H1 (cell line): ENCODE measurements around the gene TGM2. TPM values are rescaled to one million over a fixed set of nuclear protein-coding genes. Genes with fewer than 3 reads are reported as not detected.

Experiments
- CTCF ChIA-PET: fragments of 300-600 bp; sonication (Branson Sonifier 250); formaldehyde crosslinking; loops from one replicate; lab custom pipeline; 2021; ENCODE audit not compliant: partially characterized antibody; lab: Charles Lee
- POLR2A ChIA-PET: fragments of 300-600 bp; sonication (Branson Sonifier 250); formaldehyde crosslinking; loops from one replicate; lab custom pipeline; 2021; ENCODE audit warnings: inconsistent platforms; ENCODE audit not compliant: partially characterized antibody; lab: Charles Lee
- DNase-seq, 2 experiments: peaks; one replicate each; pipeline versions ENCODE4 v3.0.0 to v3.0.0-alpha.2; 2010 to 2022; ENCODE audit warnings: low spot score in 2 of 2, low read depth in 1 of 2, mixed read lengths in 1 of 2
- FAIRE-seq: peaks from 2 replicates; lab custom pipeline; 2011; peaks lifted over from hg19 to GRCh38; lab: Jason Lieb, UNC
- H2AFZ ChIP-seq: 2 replicates; pipeline ENCODE4 v1.8.1; 2012; ENCODE audit warnings: low read length, inconsistent platforms
- H2AK5ac ChIP-seq: 2 replicates; pipeline ENCODE4 v1.6.1; 2013; ENCODE audit warnings: low read depth, low read length
- H2BK120ac ChIP-seq: replicated peaks from 2 replicates; pipeline ENCODE3; 2013; ENCODE audit warnings: low read depth, low read length, inconsistent platforms
- H2BK12ac ChIP-seq: 2 replicates; pipeline ENCODE4 v1.6.1; 2013; ENCODE audit warnings: low read depth, low read length
- H2BK15ac ChIP-seq: 2 replicates; pipeline ENCODE4 v1.6.1; 2013; ENCODE audit warnings: low read length
- H2BK20ac ChIP-seq: 2 replicates; pipeline ENCODE4 v1.6.1; 2013; ENCODE audit warnings: low read length
- H2BK5ac ChIP-seq: 2 replicates; pipeline ENCODE4 v1.6.1; 2013; ENCODE audit warnings: low read depth, low read length
- H3K14ac ChIP-seq: 2 replicates; pipeline ENCODE4 v1.6.1; 2013; ENCODE audit warnings: inconsistent platforms; ENCODE audit not compliant: insufficient read length
- H3K18ac ChIP-seq: 2 replicates; pipeline ENCODE4 v1.6.1; 2013; ENCODE audit warnings: low read length; ENCODE audit errors: extremely low read depth
- H3K23ac ChIP-seq: 2 replicates; pipeline ENCODE4 v1.6.1; 2013; ENCODE audit warnings: inconsistent platforms; ENCODE audit not compliant: insufficient read length
- H3K23me2 ChIP-seq: 2 replicates; pipeline ENCODE4 v1.6.1; 2013; ENCODE audit warnings: low read depth, low read length
- H3K27ac ChIP-seq: 2 replicates; pipeline ENCODE4 v1.6.1; 2011; ENCODE audit warnings: low read depth, low read length, inconsistent platforms
- H3K27me3 ChIP-seq, 4 experiments: replicated peaks in 1 of 4; 1 replicate in 1 of 4; 2 replicates in 3 of 4; pipeline versions ENCODE4 v1.6.1 to v1.8.1; 2011 to 2013; ENCODE audit warnings: low read length in 3 of 4, mild to moderate bottlenecking in 3 of 4, inconsistent platforms in 2 of 4, mixed read lengths in 2 of 4, moderate library complexity in 1 of 4; ENCODE audit not compliant: control insufficient read depth in 3 of 4, insufficient read depth in 3 of 4; ENCODE audit errors: extremely low read depth in 1 of 4
- H3K36me3 ChIP-seq, 4 experiments: 2 replicates each; pipeline versions ENCODE4 v1.6.1 to v1.8.1; 2011 to 2013; ENCODE audit warnings: mild to moderate bottlenecking in 4 of 4, low read length in 3 of 4, moderate library complexity in 2 of 4, control low read depth in 1 of 4, inconsistent platforms in 1 of 4; ENCODE audit not compliant: insufficient read depth in 4 of 4, control insufficient read depth in 2 of 4
- H3K4ac ChIP-seq: replicated peaks from 2 replicates; pipeline ENCODE3; 2013; ENCODE audit warnings: low read length, low read depth, mixed read lengths, inconsistent platforms; ENCODE audit not compliant: insufficient read length
- H3K4me1 ChIP-seq, 4 experiments: replicated peaks in 1 of 4; 1 replicate in 1 of 4; 2 replicates in 3 of 4; pipeline versions ENCODE4 v1.6.1 to v1.8.1; 2011 to 2013; ENCODE audit warnings: low read length in 3 of 4, inconsistent platforms in 2 of 4, mixed read lengths in 1 of 4; ENCODE audit not compliant: insufficient read depth in 4 of 4, control insufficient read depth in 3 of 4
- H3K4me2 ChIP-seq, 2 experiments: 2 replicates each; pipeline versions ENCODE4 v1.6.1 to v1.8.1; 2011 to 2013; ENCODE audit warnings: low read depth in 2 of 2, low read length in 2 of 2, control low read depth in 1 of 2, inconsistent platforms in 1 of 2, mild to moderate bottlenecking in 1 of 2; ENCODE audit not compliant: insufficient read depth in 1 of 2
- H3K4me3 ChIP-seq, 4 experiments: fragments of 200-600, 300-600 bp in 1 of 4; sonication (generic), shearing (Covaris generic), sonication (Bioruptor Twin) in 1 of 4; 2 replicates each; pipeline versions ENCODE4 v1.5.1 to v1.8.1; 2011 to 2016; ENCODE audit warnings: low read length in 4 of 4, low read depth in 3 of 4, control low read depth in 2 of 4, inconsistent platforms in 2 of 4, mild to moderate bottlenecking in 2 of 4, mixed read lengths in 1 of 4, moderate library complexity in 1 of 4; ENCODE audit not compliant: insufficient read depth in 2 of 4; ENCODE audit errors: extremely low read depth in 1 of 4
- H3K56ac ChIP-seq: replicated peaks from 2 replicates; pipeline ENCODE3; 2013; ENCODE audit warnings: low read depth, mild to moderate bottlenecking, mixed read lengths, low read length, inconsistent platforms; ENCODE audit not compliant: insufficient read length
- H3K79me1 ChIP-seq: 2 replicates; pipeline ENCODE4 v1.6.1; 2013; ENCODE audit warnings: low read depth, low read length, control low read depth
- H3K79me2 ChIP-seq, 2 experiments: 2 replicates each; pipeline versions ENCODE4 v1.6.1 to v1.8.1; 2012 to 2013; ENCODE audit warnings: low read length in 2 of 2, mild to moderate bottlenecking in 2 of 2, inconsistent platforms in 1 of 2; ENCODE audit not compliant: insufficient read depth in 2 of 2, control insufficient read depth in 1 of 2
- H3K9ac ChIP-seq, 4 experiments: replicated peaks in 1 of 4; 1 replicate in 1 of 4; 2 replicates in 3 of 4; pipeline versions ENCODE4 v1.6.1 to v1.8.1; 2011 to 2013; ENCODE audit warnings: low read depth in 3 of 4, low read length in 3 of 4, control low read depth in 2 of 4, mild to moderate bottlenecking in 2 of 4, moderate library complexity in 2 of 4, inconsistent platforms in 1 of 4; ENCODE audit errors: extremely low read depth in 1 of 4
- H3K9me3 ChIP-seq, 2 experiments: 2 replicates each; pipeline versions ENCODE4 v1.6.1 to v1.8.1; 2012 to 2013; ENCODE audit warnings: mild to moderate bottlenecking in 2 of 2, moderate library complexity in 2 of 2, control low read depth in 1 of 2, inconsistent platforms in 1 of 2, low read depth in 1 of 2, low read length in 1 of 2, mixed read lengths in 1 of 2; ENCODE audit not compliant: insufficient read depth in 2 of 2
- H4K20me1 ChIP-seq, 2 experiments: replicated peaks in 1 of 2; 2 replicates each; pipeline versions ENCODE3 to v1.8.1; 2011 to 2013; ENCODE audit warnings: inconsistent platforms in 2 of 2, low read length in 2 of 2, mild to moderate bottlenecking in 1 of 2; ENCODE audit not compliant: insufficient read depth in 2 of 2, control insufficient read depth in 1 of 2
- H4K5ac ChIP-seq: 2 replicates; pipeline ENCODE4 v1.6.1; 2013; ENCODE audit warnings: low read length, low read depth, mixed read lengths, inconsistent platforms; ENCODE audit not compliant: insufficient read length
- H4K8ac ChIP-seq: 2 replicates; pipeline ENCODE4 v1.8.0; 2013; ENCODE audit warnings: mild to moderate bottlenecking, moderate library complexity, low read length, inconsistent platforms; ENCODE audit not compliant: insufficient read depth; ENCODE audit errors: extremely low read depth
- H4K91ac ChIP-seq: replicated peaks from 2 replicates; pipeline ENCODE3; 2013; ENCODE audit warnings: low read length, mixed read lengths, inconsistent platforms; ENCODE audit not compliant: insufficient read length
- HDAC6 ChIP-seq: IDR thresholded peaks from one replicate; pipeline ENCODE4 v1.7.1; 2012; ENCODE audit warnings: low read depth, mild to moderate bottlenecking, inconsistent platforms, low read length, moderate library complexity
- MAX ChIP-seq: IDR thresholded peaks from 2 replicates; pipeline ENCODE4 v1.6.1; 2012; ENCODE audit warnings: inconsistent platforms
- POU5F1 ChIP-seq: IDR thresholded peaks from 2 replicates; pipeline ENCODE4 v1.6.1; 2011; ENCODE audit warnings: low read depth, mild to moderate bottlenecking, low read length, moderate library complexity
- TAF7 ChIP-seq: optimal IDR thresholded peaks from 2 replicates; pipeline ENCODE3; 2011; ENCODE audit warnings: low read depth, mild to moderate bottlenecking, inconsistent platforms, low read length, moderate library complexity, borderline replicate concordance
- WGBS, 2 experiments: shearing (Covaris generic) in 1 of 2; methylation state at CpG; one replicate each; pipeline versions ENCODE4 v1.1.6 to v1.1.7; 2013 to 2015; ENCODE audit warnings: low lambda C conversion rate in 2 of 2, mixed read lengths in 2 of 2, inconsistent platforms in 1 of 2, low coverage in 1 of 2, missing lambda C conversion rate in 1 of 2; ENCODE audit not compliant: insufficient replicate concordance in 2 of 2, insufficient coverage in 1 of 2, insufficient read length in 1 of 2; ENCODE audit errors: extremely low coverage in 1 of 2, missing lambda C conversion rate in 1 of 2; 5-methylcytosine and 5-hydroxymethylcytosine counted together
- polyA plus RNA-seq, 7 experiments: library from polyadenylated mRNA; depleted of rRNA in 3 of 7; stranded (reverse) in 5 of 7; unstranded in 2 of 7; fragments of >200 nt in 5 of 7; fragments of 200-250 nt in 2 of 7; gene quantifications; 1 replicate in 5 of 7; 2 replicates in 1 of 7; 4 replicates in 1 of 7; pipeline versions ENCODE4 v1.2.1 to v1.2.3, GENCODE V29; 2011 to 2013; ENCODE audit warnings: missing spikeins in 2 of 7, mixed read lengths in 2 of 7
- total RNA-seq: library from RNA; stranded (reverse); fragmentation: NEBNext Ultra II Directional; extraction: Animal tissue kit (Norgen Biotek cat#: 25700); gene quantifications from 2 replicates; pipeline ENCODE4 v1.2.1, GENCODE V29; 2021

The TGM2 gene
- total and polyA plus RNA-seq, 2 of the 8 experiments (the other 6 are each of a cell fraction or from before 2014, with no cell fraction given) = 0.86 to 1.0 TPM

GRCh38 chr20:38129893-38130609, 35.0 kb downstream of the TGM2 start:
- no peak overlapping the region for H3K4me2 ChIP-seq
- H4K91ac ChIP-seq = no peak overlapping the region
- H3K9ac ChIP-seq = no peak overlapping the region
- no peaks in the 10 kb centered on the region for H3K79me1 ChIP-seq
- no peak overlapping the region for H3K4me3 ChIP-seq
- H2BK15ac ChIP-seq = no peak overlapping the region
- H3K23me2 ChIP-seq = no peaks in the 10 kb centered on the region
- 90% methylated on average over 15 of the region's 15 CpGs; no CpG with 5 or more reads in 1 of the 2 experiments for whole genome bisulfite sequencing, 2 experiments
- no peak overlapping the region for H3K18ac ChIP-seq
- H3K27ac ChIP-seq = no peak overlapping the region
- H2BK120ac ChIP-seq = no peak overlapping the region
- no peak for DNase-seq
- FAIRE-seq = no peak
- H3K36me3 ChIP-seq = no peaks in the 10 kb centered on the region
- no peaks in the 10 kb centered on the region for H3K79me2 ChIP-seq
- CTCF ChIA-PET = interaction anchor here (0.6 to 3.5 kb wide), 8 partner anchors 9 to 857 kb away, joined by 3 to 16 read pairs (median 3); no protein-coding TSS in a partner anchor
- H4K5ac ChIP-seq = no peak overlapping the region
- no peaks in the 10 kb centered on the region for H3K27me3 ChIP-seq
- H2AFZ ChIP-seq = no peak overlapping the region
- no peak overlapping the region for H4K8ac ChIP-seq
- no peak overlapping the region for H2BK12ac ChIP-seq
- no peak overlapping the region for H3K14ac ChIP-seq
- H3K56ac ChIP-seq = no peak overlapping the region
- no peak overlapping the region for H2BK5ac ChIP-seq
- H3K9me3 ChIP-seq = no peaks in the 10 kb centered on the region
- no peak overlapping the region for H3K23ac ChIP-seq
- H3K4me1 ChIP-seq = peaks cover 0 to 4% (median 0%) of the 10 kb centered on the region in 4 experiments; a peak in 1 of 7 replicates
- H3K4ac ChIP-seq = no peak overlapping the region
- no peaks in the 10 kb centered on the region for H4K20me1 ChIP-seq
- POLR2A ChIA-PET = no interaction called here
- H2BK20ac ChIP-seq = no peak overlapping the region
- H2AK5ac ChIP-seq = no peak overlapping the region
- TF ChIP-seq POU5F1 (no peak), HDAC6 (no peak), MAX (no peak), TAF7 (no peak)
